Natural killer cell (primary cell): ENCODE measurements around the gene NPTXR. TPM values are rescaled to one million over a fixed set of nuclear protein-coding genes. Genes with fewer than 3 reads are reported as not detected.
A peak's percentile ranks its signal among the peaks of the same experiment; 100 is the strongest.

Experiments
- ATAC-seq, 3 donors: fragments of 150-1000 bp in 2 of 3; fragments of 200-7000 bp in 1 of 3; cut with Tn5 transposase; 1 replicate in 1 of 3; 2 replicates in 2 of 3; pipeline ENCODE4 v1.10.0; 2021; ENCODE audit warnings: mild to moderate bottlenecking in 2 of 3, moderate library complexity in 2 of 3
- DNase-seq, 2 donors: peaks; one replicate each; pipeline versions ENCODE4 v3.0.0 to v3.0.0-alpha.2; 2013 to 2021; ENCODE audit warnings: mixed read lengths in 1 of 2
- H3K27ac ChIP-seq: one replicate; pipeline ENCODE4 v1.5.1; 2013; ENCODE audit warnings: mild to moderate bottlenecking, low read length
- H3K27me3 ChIP-seq: one replicate; pipeline ENCODE4 v1.6.1; 2013; ENCODE audit warnings: low read length; ENCODE audit not compliant: control insufficient read depth, insufficient read depth
- H3K36me3 ChIP-seq: one replicate; pipeline ENCODE4 v1.6.1; 2013; ENCODE audit warnings: low read length; ENCODE audit not compliant: control insufficient read depth, insufficient read depth
- H3K4me1 ChIP-seq: one replicate; pipeline ENCODE4 v1.6.1; 2013; ENCODE audit warnings: low read length; ENCODE audit not compliant: control insufficient read depth, insufficient read depth
- H3K4me3 ChIP-seq: one replicate; pipeline ENCODE4 v1.5.1; 2013; ENCODE audit warnings: low read length
- H3K9me3 ChIP-seq: one replicate; pipeline ENCODE4 v1.6.1; 2013; ENCODE audit warnings: low read length; ENCODE audit not compliant: control insufficient read depth, insufficient read depth
- H3K27ac Mint-ChIP-seq, 2 donors: one replicate each; pipeline ENCODE4 v1.8.0; 2022; ENCODE audit warnings: mild to moderate bottlenecking in 2 of 2, mixed read lengths in 2 of 2, moderate library complexity in 1 of 2
- H3K27me3 Mint-ChIP-seq, 2 donors: one replicate each; pipeline ENCODE4 v1.8.0; 2022; ENCODE audit warnings: low read depth in 2 of 2, mixed read lengths in 2 of 2
- H3K36me3 Mint-ChIP-seq: one replicate; pipeline ENCODE4 v1.8.0; 2022; ENCODE audit warnings: mixed read lengths
- H3K4me1 Mint-ChIP-seq, 2 donors: one replicate each; pipeline ENCODE4 v1.8.0; 2022; ENCODE audit warnings: mixed read lengths in 2 of 2
- H3K4me3 Mint-ChIP-seq: one replicate; pipeline ENCODE4 v1.8.0; 2022; ENCODE audit warnings: mild to moderate bottlenecking, moderate library complexity, mixed read lengths
- H3K9me3 Mint-ChIP-seq, 2 donors: one replicate each; pipeline ENCODE4 v1.8.0; 2022; ENCODE audit warnings: mixed read lengths in 2 of 2
- CTCF ChIP-seq: fragments of 200-600 bp; IDR thresholded peaks from one replicate; pipeline ENCODE4 v1.8.0; 2022; ENCODE audit warnings: antibody characterized with exemption
- WGBS: methylation state at CpG from one replicate; pipeline ENCODE4 v1.1.7; 2013; ENCODE audit warnings: missing lambda C conversion rate; ENCODE audit not compliant: insufficient coverage; 5-methylcytosine and 5-hydroxymethylcytosine counted together
- intact Hi-C: fragments of 100-400 bp; cut with micrococcal nuclease; formaldehyde crosslinking; loops from one replicate; pipeline ENCODE4 v1.14.2; 2022
- total RNA-seq, 4 donors: library from RNA; stranded (reverse); fragments of 120-200 nt in 1 of 4; gene quantifications; one replicate each; pipeline versions ENCODE4 v1.2.3 to v1.2.4, GENCODE V29; 2013 to 2022

NPTXR gene
- total RNA-seq, 3 donors from 2014 or later (not counting 1 experiment from before 2014, with no cell fraction given): 4.8 to 8.2 (median 6.1) TPM

- Histone ChIP-seq H3K4me1 (no peaks in the 10 kb centered on the region), H3K4me3 (no peak overlapping the region), H3K27me3 (no peaks in the 10 kb centered on the region), H3K9me3 (no peaks in the 10 kb centered on the region), H3K36me3 (peaks cover 12% of the 10 kb centered on the region), H3K27ac (no peak overlapping the region)
- 76% methylated on average over 10 of the region's 12 CpGs for WGBS
- no peaks in the 10 kb centered on the region for H3K36me3 Mint-ChIP-seq
- no peak for DNase-seq
- H3K27me3 Mint-ChIP-seq: no peaks in the 10 kb centered on the region
- TF ChIP-seq CTCF: no peak
- no peaks in the 10 kb centered on the region for H3K9me3 Mint-ChIP-seq
- intact Hi-C loops: no loop called here
- no peak for ATAC-seq
- H3K27ac Mint-ChIP-seq: no peak overlapping the region
- H3K4me1 Mint-ChIP-seq: peaks cover 6 to 22% of the 10 kb centered on the region in 2 donors
- no peak overlapping the region for H3K4me3 Mint-ChIP-seq
These were observed 18.1 kb upstream of the NPTXR start for GRCh38 chr22:38861927-38862326.

DNA sequence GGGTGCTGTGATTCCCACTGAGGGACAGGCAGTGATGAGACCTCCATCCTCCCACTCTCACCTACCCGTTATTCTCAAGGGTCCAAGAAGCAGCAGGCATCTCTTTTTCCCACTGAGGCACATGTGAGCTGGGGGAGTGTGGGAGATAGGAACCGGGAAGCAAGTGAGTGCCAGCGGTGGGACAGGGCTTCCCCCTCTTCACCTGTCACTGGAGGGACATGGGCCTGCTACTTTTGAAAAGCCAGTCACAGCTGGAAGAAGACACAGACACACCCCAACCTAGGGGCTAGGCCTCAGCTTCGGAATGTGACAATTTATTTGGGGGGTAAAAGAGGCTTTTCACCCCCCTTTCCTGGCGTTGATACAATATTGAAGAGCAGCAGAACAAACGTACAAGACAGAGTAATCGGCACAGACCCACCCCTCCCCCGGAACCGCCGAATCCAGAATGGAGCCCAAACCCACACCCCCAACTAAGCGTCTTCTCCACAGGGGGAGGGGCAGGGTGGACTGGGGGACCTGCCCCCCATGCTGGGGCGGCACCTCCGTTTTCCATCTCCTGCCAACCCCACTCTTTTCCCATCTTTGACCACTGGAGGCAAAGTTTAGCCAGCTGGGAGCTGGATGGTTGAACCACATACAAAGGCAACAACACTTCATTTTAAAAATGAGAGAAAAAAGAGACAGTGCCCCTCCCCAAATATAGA is 17.5 kb upstream of the NPTXR start:
- WGBS: 86% methylated on average over 11 of the region's 13 CpGs
- H3K9me3 Mint-ChIP-seq: no peaks in the 10 kb centered on the region

DNA sequence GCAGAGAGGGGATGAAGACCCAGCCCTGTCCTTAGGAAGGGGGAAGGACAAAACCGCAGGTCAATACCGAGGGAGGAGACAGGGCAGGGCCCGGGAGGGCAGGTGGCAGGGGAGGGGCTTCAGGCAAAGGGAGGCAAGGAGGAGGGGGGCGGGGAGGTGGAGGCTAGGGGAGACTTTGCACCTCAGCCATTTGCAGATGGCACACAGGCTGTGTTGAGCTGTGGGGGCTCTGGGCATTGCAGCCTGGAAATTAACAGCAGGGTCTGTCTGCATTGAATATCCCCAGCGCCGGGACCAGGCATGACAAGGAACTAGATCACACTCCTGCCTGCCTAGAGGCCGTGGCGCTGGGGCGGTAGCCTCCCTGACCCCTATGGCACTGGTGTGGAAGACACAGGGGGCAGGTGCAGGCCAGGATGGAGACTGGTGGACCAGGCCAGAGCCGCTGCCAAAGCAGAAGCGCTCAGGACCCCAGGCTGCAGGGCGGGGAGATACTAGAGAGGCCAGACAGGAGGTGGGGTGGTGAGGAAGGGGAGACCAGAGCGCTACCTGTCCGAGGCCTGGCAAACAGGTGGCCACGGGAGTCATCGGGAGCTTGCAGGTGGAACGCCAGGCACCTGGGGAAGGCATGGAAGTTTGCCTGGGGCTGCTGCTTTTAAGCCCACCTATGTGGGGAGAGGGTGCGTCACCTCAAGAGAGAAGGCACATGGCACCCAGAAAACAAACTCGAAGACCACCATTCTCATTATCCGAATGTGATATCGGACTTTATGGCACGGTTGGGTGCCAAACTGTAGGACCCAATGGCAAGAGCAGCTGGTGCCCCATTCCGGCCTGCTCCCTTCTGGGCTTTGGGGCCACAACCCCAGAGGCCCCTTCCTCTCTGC is 16.7 kb upstream of the NPTXR start:
- Histone ChIP-seq H3K4me3 (no peak overlapping the region), H3K4me1 (no peaks in the 10 kb centered on the region), H3K36me3 (peaks cover 6% of the 10 kb centered on the region), H3K27me3 (no peaks in the 10 kb centered on the region), H3K9me3 (no peaks in the 10 kb centered on the region), H3K27ac (no peak overlapping the region)
- DNase-seq: no peak
- WGBS: 80% methylated on average over 23 of the region's 23 CpGs
- peak in 1 of 3 donors; percentile 22 for ATAC-seq
- Mint-ChIP-seq H3K4me3 (no peak overlapping the region), H3K9me3 (no peaks in the 10 kb centered on the region), H3K27me3 (peaks cover 0 to under 1% of the 10 kb centered on the region in 2 donors), H3K4me1 (peaks cover 6 to 19% of the 10 kb centered on the region in 2 donors), H3K36me3 (no peaks in the 10 kb centered on the region), H3K27ac (peak overlapping the region in 1 of 2 donors; percentile 48)
- intact Hi-C loops: no loop called here
- no peak for TF ChIP-seq CTCF

More for the DNA sequence above, 17.5 kb upstream of the NPTXR start:
- Mint-ChIP-seq H3K4me3 (no peak overlapping the region), H3K27me3 (no peaks in the 10 kb centered on the region), H3K27ac (no peak overlapping the region), H3K4me1 (peaks cover 6 to 22% of the 10 kb centered on the region in 2 donors), H3K36me3 (no peaks in the 10 kb centered on the region)
- H3K27me3 ChIP-seq: no peaks in the 10 kb centered on the region
- DNase-seq (no peak), ATAC-seq (no peak)
- no peaks in the 10 kb centered on the region for H3K4me1 ChIP-seq
- H3K36me3 ChIP-seq: peaks cover 12% of the 10 kb centered on the region
- no peak overlapping the region for H3K4me3 ChIP-seq
- intact Hi-C loops: no loop called here
- no peaks in the 10 kb centered on the region for H3K9me3 ChIP-seq
- no peak for TF ChIP-seq CTCF
- H3K27ac ChIP-seq: no peak overlapping the region
